Suprapubic skin (tissue), 3 donors: Measurements from ENCODE around the gene PIGQ.

Source experiments
- POLR2AphosphoS5 ChIP-seq, 3 donors: sonication (generic); formaldehyde crosslinking; IDR thresholded peaks; one replicate each; pipeline ENCODE4 v1.6.1; 2017; ENCODE audit warnings: antibody characterized with exemption in 3 of 3
- TF ChIP-seq, protein P1 (sequence below), 2 donors: fragments of 200-600 bp in 1 of 2; fragments of 450-650 bp in 1 of 2; sonication (generic) in 1 of 2; IDR thresholded peaks; one replicate each; pipeline ENCODE4 v1.5.1; 2016 to 2019; ENCODE audit warnings: antibody characterized with exemption in 2 of 2, mild to moderate bottlenecking in 1 of 2, moderate library complexity in 1 of 2

DNA sequence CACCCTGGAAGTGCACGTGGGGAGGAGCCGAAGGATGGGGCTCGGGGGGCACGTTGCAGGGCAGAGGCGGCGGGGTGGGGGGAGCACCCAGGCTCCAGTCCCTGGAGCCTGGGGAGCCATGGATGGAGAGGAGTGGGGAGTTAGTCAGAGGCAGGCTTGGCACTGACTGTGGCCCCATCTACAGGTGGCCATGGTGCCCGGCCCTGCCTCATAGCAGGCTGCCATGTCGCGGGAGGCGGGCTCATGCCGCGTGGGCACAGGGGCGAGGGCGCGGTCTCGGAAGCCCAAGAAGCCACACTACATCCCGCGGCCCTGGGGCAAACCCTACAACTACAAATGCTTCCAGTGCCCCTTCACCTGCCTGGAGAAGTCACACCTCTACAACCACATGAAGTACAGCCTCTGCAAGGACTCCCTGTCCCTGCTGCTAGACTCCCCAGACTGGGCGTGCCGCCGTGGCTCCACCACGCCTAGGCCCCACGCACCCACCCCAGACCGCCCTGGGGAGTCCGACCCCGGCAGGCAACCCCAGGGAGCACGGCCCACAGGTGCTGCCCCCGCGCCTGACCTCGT is 6.6 kb upstream of the PIGQ start:
- TF ChIP-seq, protein P1, sequence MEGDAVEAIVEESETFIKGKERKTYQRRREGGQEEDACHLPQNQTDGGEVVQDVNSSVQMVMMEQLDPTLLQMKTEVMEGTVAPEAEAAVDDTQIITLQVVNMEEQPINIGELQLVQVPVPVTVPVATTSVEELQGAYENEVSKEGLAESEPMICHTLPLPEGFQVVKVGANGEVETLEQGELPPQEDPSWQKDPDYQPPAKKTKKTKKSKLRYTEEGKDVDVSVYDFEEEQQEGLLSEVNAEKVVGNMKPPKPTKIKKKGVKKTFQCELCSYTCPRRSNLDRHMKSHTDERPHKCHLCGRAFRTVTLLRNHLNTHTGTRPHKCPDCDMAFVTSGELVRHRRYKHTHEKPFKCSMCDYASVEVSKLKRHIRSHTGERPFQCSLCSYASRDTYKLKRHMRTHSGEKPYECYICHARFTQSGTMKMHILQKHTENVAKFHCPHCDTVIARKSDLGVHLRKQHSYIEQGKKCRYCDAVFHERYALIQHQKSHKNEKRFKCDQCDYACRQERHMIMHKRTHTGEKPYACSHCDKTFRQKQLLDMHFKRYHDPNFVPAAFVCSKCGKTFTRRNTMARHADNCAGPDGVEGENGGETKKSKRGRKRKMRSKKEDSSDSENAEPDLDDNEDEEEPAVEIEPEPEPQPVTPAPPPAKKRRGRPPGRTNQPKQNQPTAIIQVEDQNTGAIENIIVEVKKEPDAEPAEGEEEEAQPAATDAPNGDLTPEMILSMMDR (IDR thresholded peaks at IDR 0.05): no peak
- no peak for TF ChIP-seq POLR2AphosphoS5 (IDR thresholded peaks at IDR 0.05)
